Effector memory CD4-positive, alpha-beta T cell (primary cell): Measurements from ENCODE around the gene COCH.
"Not testable (repeated sequence)": the region's sequence is repeated elsewhere in the genome, so short reads cannot be mapped to it uniquely, and the experiment has no call there.

Experiments
- DNase-seq, 3 donors: peaks; one replicate each; pipeline ENCODE4 v3.0.0-alpha.2; 2020
- H3K27ac ChIP-seq: 2 replicates; pipeline ENCODE4 v1.7.0; 2013; ENCODE audit warnings: mild to moderate bottlenecking, low read length, moderate library complexity; ENCODE audit not compliant: insufficient read depth, poor library complexity, severe bottlenecking
- H3K27me3 ChIP-seq: replicated peaks from 2 replicates; pipeline ENCODE4 v1.7.0; 2013; ENCODE audit warnings: mild to moderate bottlenecking, low read length; ENCODE audit not compliant: insufficient read depth, control insufficient read depth, poor library complexity, severe bottlenecking
- H3K36me3 ChIP-seq: 2 replicates; pipeline ENCODE4 v1.7.0; 2013; ENCODE audit warnings: mild to moderate bottlenecking, low read length, moderate library complexity; ENCODE audit not compliant: control insufficient read depth, insufficient read depth
- H3K4me1 ChIP-seq: 2 replicates; pipeline ENCODE4 v1.7.0; 2013; ENCODE audit warnings: low read length, mild to moderate bottlenecking; ENCODE audit not compliant: control insufficient read depth, insufficient read depth, poor library complexity, severe bottlenecking
- H3K4me3 ChIP-seq: 2 replicates; pipeline ENCODE4 v1.7.0; 2013; ENCODE audit warnings: low read length, low read depth, mild to moderate bottlenecking; ENCODE audit not compliant: insufficient read depth, poor library complexity, severe bottlenecking
- H3K9me3 ChIP-seq: 2 replicates; pipeline ENCODE4 v1.7.0; 2013; ENCODE audit warnings: mild to moderate bottlenecking, low read length, moderate library complexity; ENCODE audit not compliant: control insufficient read depth

Gene COCH

GRCh38 chr14:30893819-30894218 lies 19.5 kb downstream of the COCH start:
- no peak overlapping the region for H3K27ac ChIP-seq
- H3K9me3 ChIP-seq, result no peaks in the 10 kb centered on the region
- DNase-seq, result no peak
- H3K27me3 ChIP-seq, result no peaks in the 10 kb centered on the region
- peaks cover 13% of the 10 kb centered on the region for H3K36me3 ChIP-seq
- no peaks in the 10 kb centered on the region for H3K4me1 ChIP-seq
- no peak overlapping the region for H3K4me3 ChIP-seq

DNA sequence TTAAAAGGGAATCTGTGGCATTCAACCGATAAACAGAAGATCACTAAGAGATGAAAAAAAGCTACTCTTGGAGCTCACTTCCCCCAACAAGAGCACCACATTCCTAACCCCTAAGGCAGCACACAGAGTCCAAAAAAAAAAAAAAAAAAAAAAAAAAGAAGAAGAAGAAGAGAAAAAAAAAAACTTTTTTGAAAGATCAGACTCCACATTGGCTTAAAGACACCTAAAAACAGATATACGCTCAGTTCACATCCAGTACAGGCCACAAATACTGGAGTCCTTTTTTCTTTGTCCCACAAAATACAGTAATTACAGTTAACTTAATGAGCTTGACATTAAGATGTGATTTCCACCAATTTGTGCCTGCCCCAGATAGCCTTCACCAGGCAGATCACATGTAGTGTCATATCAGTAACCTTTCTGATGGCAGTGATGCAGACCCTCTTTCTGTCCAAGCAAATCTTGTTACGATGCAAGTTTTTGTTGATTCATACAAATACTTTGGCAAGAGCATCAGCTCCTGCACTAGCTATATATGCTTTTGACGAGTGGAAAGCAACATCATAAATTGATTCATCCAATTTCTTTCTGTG lies 20.7 kb downstream of the COCH start:
- Histone ChIP-seq H3K27ac (no peak overlapping the region), H3K4me3 (no peak overlapping the region), H3K27me3 (no peaks in the 10 kb centered on the region), H3K36me3 (peaks cover 13% of the 10 kb centered on the region), H3K4me1 (no peaks in the 10 kb centered on the region), H3K9me3 (no peaks in the 10 kb centered on the region)
- DNase-seq, result no peak

- no peak overlapping the region for H3K27ac ChIP-seq
- H3K36me3 ChIP-seq, result peaks cover 13% of the 10 kb centered on the region
- H3K4me3 ChIP-seq, result no peak overlapping the region
- DNase-seq, result no peak
- H3K27me3 ChIP-seq, result no peaks in the 10 kb centered on the region
- no peaks in the 10 kb centered on the region for H3K9me3 ChIP-seq
- H3K4me1 ChIP-seq, result no peaks in the 10 kb centered on the region
Measured at GRCh38 chr14:30896435-30896834, 22.1 kb downstream of the COCH start.

DNA sequence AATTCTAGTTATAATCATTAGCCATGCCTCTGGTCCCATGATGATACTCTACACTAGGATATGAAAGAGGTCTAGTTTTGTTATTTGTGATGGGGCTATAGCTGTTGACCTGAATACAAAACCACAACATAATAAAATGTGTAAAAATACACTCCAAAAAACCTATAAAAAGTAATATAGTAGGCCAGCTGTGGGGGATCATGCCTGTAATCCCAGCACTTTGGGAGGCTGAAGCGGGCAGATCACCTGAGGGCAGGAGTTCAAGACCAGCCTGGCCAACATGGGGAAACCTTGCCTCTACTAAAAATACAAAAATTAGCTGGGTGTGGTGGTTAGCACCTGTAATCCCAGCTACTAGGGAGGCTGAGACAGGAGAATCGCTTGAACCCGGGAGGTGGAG lies 22.8 kb downstream of the COCH start:
- not testable (repeated sequence) for H3K4me3 ChIP-seq, H3K27ac ChIP-seq, H3K4me1 ChIP-seq, H3K27me3 ChIP-seq, H3K9me3 ChIP-seq, DNase-seq
- H3K36me3 ChIP-seq, result peaks cover 14% of the 10 kb centered on the region

- H3K27ac ChIP-seq, result no peak overlapping the region
- no peak overlapping the region for H3K4me3 ChIP-seq
- no peak for DNase-seq
- no peaks in the 10 kb centered on the region for H3K27me3 ChIP-seq
- peaks cover 23% of the 10 kb centered on the region for H3K36me3 ChIP-seq
- no peaks in the 10 kb centered on the region for H3K4me1 ChIP-seq
- H3K9me3 ChIP-seq, result no peaks in the 10 kb centered on the region
Measured at GRCh38 chr14:30903285-30904124, 29.1 kb downstream of the COCH start.

- Histone ChIP-seq H3K27ac (no peak overlapping the region), H3K4me1 (no peaks in the 10 kb centered on the region), H3K9me3 (no peaks in the 10 kb centered on the region), H3K4me3 (no peak overlapping the region), H3K36me3 (peaks cover 33% of the 10 kb centered on the region), H3K27me3 (no peaks in the 10 kb centered on the region)
- no peak for DNase-seq
Measured at GRCh38 chr14:30906752-30907658, 32.6 kb downstream of the COCH start.

- H3K4me1 ChIP-seq, result no peaks in the 10 kb centered on the region
- no peaks in the 10 kb centered on the region for H3K9me3 ChIP-seq
- H3K4me3 ChIP-seq, result no peak overlapping the region
- H3K27me3 ChIP-seq, result no peaks in the 10 kb centered on the region
- H3K36me3 ChIP-seq, result peaks cover 29% of the 10 kb centered on the region
- no peak overlapping the region for H3K27ac ChIP-seq
- DNase-seq, result no peak
Measured at GRCh38 chr14:30907659-30908057, 33.3 kb downstream of the COCH start.

GRCh38 chr14:30908826-30909225 lies 34.5 kb downstream of the COCH start:
- no peaks in the 10 kb centered on the region for H3K9me3 ChIP-seq
- H3K36me3 ChIP-seq, result peaks cover 25% of the 10 kb centered on the region
- no peaks in the 10 kb centered on the region for H3K4me1 ChIP-seq
- no peak overlapping the region for H3K27ac ChIP-seq
- no peak overlapping the region for H3K4me3 ChIP-seq
- no peak for DNase-seq
- H3K27me3 ChIP-seq, result no peaks in the 10 kb centered on the region

GRCh38 chr14:30914812-30915211 lies 40.5 kb downstream of the COCH start:
- peaks cover 17% of the 10 kb centered on the region for H3K36me3 ChIP-seq
- H3K27ac ChIP-seq, result no peak overlapping the region
- no peak for DNase-seq
- H3K4me3 ChIP-seq, result no peak overlapping the region
- H3K27me3 ChIP-seq, result no peaks in the 10 kb centered on the region
- no peaks in the 10 kb centered on the region for H3K9me3 ChIP-seq
- no peaks in the 10 kb centered on the region for H3K4me1 ChIP-seq

GRCh38 chr14:30915596-30915995 lies 41.2 kb downstream of the COCH start:
- DNase-seq, result no peak
- Histone ChIP-seq H3K27me3 (no peaks in the 10 kb centered on the region), H3K36me3 (peaks cover 17% of the 10 kb centered on the region), H3K27ac (no peak overlapping the region), H3K9me3 (no peaks in the 10 kb centered on the region), H3K4me3 (no peak overlapping the region), H3K4me1 (no peaks in the 10 kb centered on the region)
